Mesodermal cell (in vitro differentiated cells): Measurements from ENCODE around the gene MKNK2.
"Not testable (repeated sequence)": the region's sequence is repeated elsewhere in the genome, so short reads cannot be mapped to it uniquely, and the experiment has no call there.

Experiments
- H3K27ac ChIP-seq: 2 replicates; pipeline ENCODE4 v1.7.0; 2013; ENCODE audit warnings: mild to moderate bottlenecking, low read depth, low read length, moderate library complexity; ENCODE audit not compliant: severe bottlenecking
- H3K36me3 ChIP-seq: 2 replicates; pipeline ENCODE4 v1.7.1; 2013; ENCODE audit warnings: mild to moderate bottlenecking, low read length, moderate library complexity; ENCODE audit not compliant: control insufficient read depth, insufficient read depth
- H3K4me1 ChIP-seq: one replicate; pipeline ENCODE4 v1.7.1; 2013; ENCODE audit warnings: mild to moderate bottlenecking, low read length; ENCODE audit not compliant: insufficient read depth, control insufficient read depth, poor library complexity, severe bottlenecking
- H3K4me3 ChIP-seq: 2 replicates; pipeline ENCODE4 v1.7.0; 2013; ENCODE audit warnings: low read length, control low read depth, mild to moderate bottlenecking; ENCODE audit not compliant: insufficient read depth, poor library complexity, severe bottlenecking; ENCODE audit errors: extremely low read depth
- H3K9me3 ChIP-seq: 2 replicates; pipeline ENCODE4 v1.7.1; 2013; ENCODE audit warnings: mild to moderate bottlenecking, low read length, moderate library complexity; ENCODE audit not compliant: control insufficient read depth
- WGBS, 2 experiments: methylation state at CpG; one replicate each; pipeline ENCODE4 v1.1.5; 2013; ENCODE audit warnings: missing lambda C conversion rate in 2 of 2; ENCODE audit not compliant: insufficient coverage in 2 of 2; 5-methylcytosine and 5-hydroxymethylcytosine counted together

The MKNK2 gene

DNA sequence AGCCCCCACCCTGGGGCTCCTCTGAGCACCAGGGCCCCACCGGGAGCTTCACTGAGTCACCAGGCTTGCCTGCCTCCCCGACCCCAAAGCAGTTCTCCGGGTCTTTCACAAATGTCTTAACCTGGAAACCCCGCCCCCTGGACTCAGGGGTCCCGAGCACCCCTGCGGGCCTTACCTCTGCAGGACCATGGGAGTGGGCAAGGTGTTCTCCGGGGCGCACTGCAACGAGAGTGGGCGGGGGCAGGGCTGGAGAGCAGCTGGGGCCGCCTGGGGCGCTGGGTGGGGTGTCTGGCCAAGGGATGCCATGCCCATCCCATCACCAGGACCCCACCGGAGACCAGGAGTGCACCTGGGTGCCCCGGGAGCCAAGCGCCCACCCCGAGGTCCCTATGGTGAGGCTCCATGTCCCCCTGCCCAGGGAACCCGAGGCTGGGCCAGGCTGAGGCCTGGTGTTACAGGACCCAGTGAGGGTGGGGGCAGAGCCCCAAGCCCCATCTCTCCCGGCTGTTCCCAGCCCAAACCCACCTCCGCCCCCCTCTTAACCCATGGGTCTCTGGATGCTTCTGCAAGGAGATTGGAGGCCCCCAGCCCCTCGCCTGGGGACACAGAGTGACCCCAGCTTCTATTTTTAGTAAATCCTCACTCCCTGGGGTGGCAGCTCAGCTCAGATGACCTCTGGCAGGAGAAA, 10.9 kb downstream of the MKNK2 start:
- WGBS, 2 experiments = 94 to 97% methylated on average over 16 to 19 of the region's 20 CpGs
- Histone ChIP-seq H3K9me3 (peaks cover 8% of the 10 kb centered on the region), H3K4me3 (no peak overlapping the region), H3K4me1 (peaks cover 14% of the 10 kb centered on the region), H3K27ac (no peak overlapping the region), H3K36me3 (peaks cover 43% of the 10 kb centered on the region)

DNA sequence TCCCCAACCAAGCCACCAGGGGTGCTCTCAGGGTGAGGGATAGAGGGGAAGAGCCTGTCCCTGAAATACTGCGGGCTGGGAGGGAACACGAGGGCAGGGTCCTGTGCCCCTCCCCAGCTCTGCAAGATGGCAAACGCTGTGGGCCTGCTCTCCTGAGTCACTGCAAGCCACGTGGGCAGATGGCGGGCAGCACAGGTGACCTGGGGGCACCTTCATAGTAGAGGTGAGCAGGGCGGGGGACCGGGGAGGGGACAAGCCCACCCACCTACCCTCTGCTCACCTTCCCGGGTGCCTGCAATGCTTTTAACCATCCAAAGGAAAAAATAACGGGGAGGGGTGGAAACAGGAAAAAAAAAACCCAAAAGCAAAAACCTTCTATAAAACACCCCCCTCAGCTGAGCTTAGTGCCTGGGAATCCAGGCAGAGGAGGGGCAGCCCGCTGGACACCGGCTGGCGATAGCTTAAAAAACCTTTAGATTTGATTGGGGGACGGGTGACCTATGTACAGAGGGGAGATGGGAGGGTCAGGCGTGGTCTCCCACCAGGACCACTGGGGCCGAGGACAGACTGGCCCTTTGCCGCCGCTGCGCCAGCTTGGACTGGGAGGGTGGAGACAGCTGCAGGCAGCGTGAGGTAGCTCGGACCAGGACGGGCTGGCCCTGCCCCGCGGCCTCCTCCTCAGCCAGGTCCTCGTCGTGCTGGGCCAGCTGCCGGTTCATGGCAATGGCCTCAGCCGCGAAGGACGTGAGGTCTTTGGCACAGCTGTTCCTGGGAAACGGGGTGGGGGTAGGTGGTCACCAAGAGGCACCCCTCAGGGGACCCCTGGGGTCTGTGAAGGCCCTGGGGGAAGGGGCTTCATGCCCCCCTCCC, 11.7 kb downstream of the MKNK2 start:
- Histone ChIP-seq H3K4me1 (peaks cover 14% of the 10 kb centered on the region), H3K9me3 (peaks cover 9% of the 10 kb centered on the region), H3K27ac (no peak overlapping the region), H3K36me3 (peaks cover 43% of the 10 kb centered on the region), H3K4me3 (no peak overlapping the region)
- 96 to 98% methylated on average over 13 to 20 of the region's 30 CpGs for WGBS, 2 experiments

DNA sequence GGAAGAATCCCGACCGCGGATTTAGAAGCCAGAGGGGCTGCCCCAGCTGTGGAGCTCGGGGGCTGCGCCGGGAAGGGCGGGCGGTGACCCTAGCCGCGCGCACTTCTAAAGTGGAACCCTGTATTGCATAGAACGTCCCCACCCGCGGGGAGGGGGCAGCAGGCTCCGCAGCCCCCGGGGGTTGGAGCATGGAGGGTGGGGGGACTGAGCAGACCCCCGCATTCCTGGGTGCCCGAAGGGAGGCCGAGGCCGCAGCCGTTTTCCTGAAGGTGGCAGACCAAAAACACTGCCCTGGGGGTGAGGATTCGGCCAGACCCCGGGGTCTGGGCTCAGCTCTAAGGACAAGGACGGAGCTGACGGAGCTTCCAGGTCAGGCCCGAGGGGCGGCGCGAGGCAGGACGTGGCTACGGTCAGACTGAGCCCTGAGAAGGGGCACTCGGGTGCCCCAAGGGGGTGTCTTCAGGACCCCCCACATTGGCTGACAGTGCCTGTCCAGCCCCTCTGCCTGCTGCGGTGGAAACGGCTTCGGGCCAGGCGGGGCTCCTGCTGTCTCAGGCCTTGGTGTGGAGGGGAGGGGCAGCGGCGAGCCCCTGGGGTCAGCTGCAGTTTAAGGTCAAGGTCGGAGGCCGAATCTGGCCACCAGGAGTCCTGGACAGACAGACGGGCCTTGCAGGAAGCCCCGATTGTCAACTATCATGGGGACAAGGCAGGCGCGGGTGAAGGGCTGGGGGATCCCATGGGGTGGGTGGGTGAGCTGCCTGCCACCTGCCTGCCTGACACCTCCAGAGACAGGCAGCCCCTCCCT, 12.6 kb downstream of the MKNK2 start:
- Histone ChIP-seq H3K4me1 (peaks cover 14% of the 10 kb centered on the region), H3K36me3 (peaks cover 43% of the 10 kb centered on the region), H3K4me3 (no peak overlapping the region), H3K27ac (no peak overlapping the region), H3K9me3 (peaks cover 9% of the 10 kb centered on the region)
- 96% methylated on average over 35 to 40 of the region's 44 CpGs for WGBS, 2 experiments

DNA sequence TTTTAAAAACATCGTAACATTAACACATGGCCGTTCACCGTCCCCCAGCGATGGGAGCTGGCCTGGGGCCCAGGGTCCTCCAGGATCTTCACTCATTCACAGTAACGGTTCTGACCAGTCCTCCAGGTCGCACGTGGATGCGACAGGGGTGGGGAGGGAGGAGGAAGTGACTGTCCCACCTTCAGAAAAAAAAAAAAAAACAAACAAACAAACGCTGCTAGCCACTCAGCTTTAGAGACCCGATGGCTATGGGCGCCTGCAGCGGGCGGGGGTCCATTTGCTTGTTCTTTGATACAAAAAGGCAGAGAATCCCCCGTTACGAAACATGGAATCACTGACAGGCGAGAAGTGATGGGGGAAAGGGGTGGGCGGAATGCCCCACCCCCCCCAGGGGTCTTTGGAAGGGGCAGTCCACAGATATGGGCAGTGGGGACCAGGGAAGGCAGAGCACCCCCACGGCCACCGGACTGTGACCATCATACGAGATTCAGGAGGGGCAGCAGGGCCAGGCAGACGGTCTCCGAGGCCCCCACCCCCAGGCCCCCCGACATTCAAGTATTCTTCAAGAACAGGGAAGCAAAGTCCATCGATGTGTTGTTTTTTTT, 13.3 kb downstream of the MKNK2 start:
- peaks cover 14% of the 10 kb centered on the region for H3K4me1 ChIP-seq
- H3K4me3 ChIP-seq = no peak overlapping the region
- H3K36me3 ChIP-seq = peaks cover 40% of the 10 kb centered on the region
- peaks cover 9% of the 10 kb centered on the region for H3K9me3 ChIP-seq
- no peak overlapping the region for H3K27ac ChIP-seq
- 94 to 97% methylated on average over 11 to 13 of the region's 24 CpGs for WGBS, 2 experiments

DNA sequence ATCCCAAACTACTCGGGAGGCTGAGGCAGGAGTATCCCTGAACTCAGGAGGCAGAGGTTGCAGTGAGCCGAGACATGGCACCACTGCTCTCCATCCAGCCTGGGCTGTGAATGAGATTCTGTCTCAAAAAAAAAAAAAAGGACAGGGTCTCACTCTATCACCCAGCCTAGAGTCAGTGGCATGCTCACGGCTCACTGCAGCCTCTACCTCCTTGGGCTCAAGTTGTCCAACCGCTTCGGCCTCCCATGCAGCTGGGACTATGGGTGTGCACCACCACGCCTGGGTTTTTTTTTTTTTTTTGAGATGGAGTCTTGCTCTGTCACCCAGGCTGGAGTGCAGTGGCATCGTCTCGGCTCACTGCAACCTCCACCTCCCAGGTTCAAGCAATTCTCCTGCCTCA, 14.6 kb downstream of the MKNK2 start:
- WGBS, 2 experiments = 90 to 98% methylated on average over 2 to 6 of the region's 8 CpGs
- Histone ChIP-seq H3K4me1 (peaks cover 8% of the 10 kb centered on the region), H3K36me3 (peaks cover 31% of the 10 kb centered on the region), H3K4me3 (no peak overlapping the region), H3K9me3 (peaks cover 9% of the 10 kb centered on the region), H3K27ac (no peak overlapping the region)

DNA sequence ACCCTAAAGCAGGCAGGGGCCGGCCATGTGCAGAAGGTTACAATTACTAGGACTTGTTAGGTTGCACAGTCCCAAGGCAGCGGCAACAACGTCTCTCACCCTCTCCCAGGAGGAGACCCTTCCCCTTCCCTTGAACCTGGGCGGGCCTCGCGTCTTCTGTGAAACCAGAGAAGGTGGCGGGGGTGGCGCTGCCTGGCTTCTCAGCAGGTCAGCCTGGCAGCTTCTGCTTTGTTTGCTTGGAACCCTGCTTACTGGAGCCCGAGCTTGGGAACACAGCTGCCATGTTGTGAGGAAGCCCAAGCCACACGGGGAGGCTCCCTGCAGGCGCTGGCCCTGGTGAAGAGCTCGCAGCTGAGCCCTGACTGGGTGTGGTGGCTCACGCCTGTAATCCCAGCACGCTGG, 15.5 kb downstream of the MKNK2 start:
- Histone ChIP-seq H3K36me3 (peaks cover 22% of the 10 kb centered on the region), H3K9me3 (peaks cover 9% of the 10 kb centered on the region), H3K4me1 (peaks cover 8% of the 10 kb centered on the region), H3K4me3 (no peak overlapping the region), H3K27ac (no peak overlapping the region)
- 87 to 91% methylated on average over 11 to 14 of the region's 14 CpGs for WGBS, 2 experiments

DNA sequence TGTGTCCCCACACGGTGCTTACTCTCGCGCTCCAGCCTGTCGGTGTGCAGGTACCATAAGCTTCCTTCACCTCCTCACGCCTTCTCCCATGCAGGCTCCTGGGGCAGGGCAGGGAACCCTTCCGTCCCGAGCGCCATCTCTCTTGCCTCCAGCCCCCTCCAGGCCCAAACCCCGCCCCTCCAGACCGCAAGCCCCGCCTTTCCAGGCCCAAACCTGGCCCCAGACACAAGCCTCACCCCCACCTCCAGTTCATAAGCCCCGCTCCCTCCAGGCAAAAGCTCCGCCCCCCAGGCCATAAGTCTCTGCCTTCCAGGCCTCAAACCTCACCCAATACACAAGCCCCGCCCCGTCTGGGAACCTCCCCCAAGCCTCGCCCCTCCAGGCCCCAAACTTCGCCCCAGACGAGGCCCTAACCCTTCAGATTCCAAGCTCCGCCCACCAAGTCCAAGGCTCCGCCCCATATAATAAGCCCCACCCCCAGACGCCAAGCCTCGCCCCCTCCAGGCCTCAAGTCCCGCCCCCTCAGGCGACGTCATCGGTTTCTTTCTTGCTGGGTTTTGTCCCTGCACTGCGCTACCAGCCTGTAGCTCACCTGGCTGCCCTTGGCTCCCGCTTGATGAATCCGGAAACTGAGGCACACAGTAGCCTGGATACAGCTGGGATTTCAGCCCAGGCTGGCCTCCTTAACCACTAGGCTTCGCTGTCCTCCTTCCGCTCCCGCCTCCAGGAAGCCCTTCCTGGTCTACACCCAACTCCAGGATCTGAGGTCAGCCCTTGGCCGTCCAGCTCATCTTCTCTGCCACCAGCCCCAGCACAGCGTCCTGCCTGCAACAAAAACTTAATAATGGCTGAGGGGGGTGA, 16.1 kb downstream of the MKNK2 start:
- Histone ChIP-seq H3K4me1 (peaks cover 8% of the 10 kb centered on the region), H3K27ac (no peak overlapping the region), H3K36me3 (peaks cover 16% of the 10 kb centered on the region), H3K4me3 (no peak overlapping the region), H3K9me3 (peaks cover 9% of the 10 kb centered on the region)
- 82 to 84% methylated on average over 26 to 27 of the region's 34 CpGs for WGBS, 2 experiments

DNA sequence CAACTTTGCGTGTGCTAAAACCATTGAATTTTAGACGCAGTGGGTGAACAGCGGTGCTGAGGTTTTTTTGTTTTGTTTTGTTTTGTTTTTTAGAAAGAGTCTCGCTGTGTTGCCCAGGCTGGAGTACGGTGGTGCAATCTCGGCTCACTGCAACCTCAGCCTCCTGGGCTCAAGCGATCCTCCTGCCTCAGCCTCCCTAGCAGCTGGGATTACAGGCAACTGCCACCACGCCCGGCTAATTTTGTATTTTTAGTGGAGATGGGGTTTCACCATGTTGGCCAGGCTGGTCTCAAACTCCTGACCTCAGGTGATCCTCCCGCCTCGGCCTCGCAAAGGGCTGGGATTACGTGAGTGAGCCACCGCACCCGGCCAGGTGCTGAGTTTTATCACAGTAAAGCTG, 16.8 kb downstream of the MKNK2 start:
- 90 to 96% methylated on average over 11 to 15 of the region's 15 CpGs for WGBS, 2 experiments
- not testable (repeated sequence) for H3K4me3 ChIP-seq, H3K27ac ChIP-seq, H3K36me3 ChIP-seq, H3K9me3 ChIP-seq, H3K4me1 ChIP-seq

DNA sequence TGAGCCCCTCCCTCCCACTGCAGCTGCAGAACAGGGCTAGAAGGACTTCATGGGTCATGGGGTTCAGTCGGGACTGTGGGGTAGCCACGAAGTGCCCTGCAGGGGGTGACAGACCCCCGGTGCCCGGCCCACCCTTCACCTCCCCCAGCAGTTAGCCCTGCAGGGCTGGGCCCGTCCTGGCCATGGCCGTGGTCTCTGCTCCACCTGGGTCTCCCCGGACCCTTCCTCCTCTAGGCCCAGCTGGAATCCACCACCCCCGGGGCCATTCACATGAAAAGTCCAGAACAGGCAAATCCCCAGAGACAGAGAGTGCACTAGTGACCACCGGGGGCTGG, 17.3 kb downstream of the MKNK2 start:
- Histone ChIP-seq H3K4me3 (no peak overlapping the region), H3K36me3 (peaks cover 6% of the 10 kb centered on the region), H3K4me1 (peaks cover 8% of the 10 kb centered on the region), H3K9me3 (peaks cover 9% of the 10 kb centered on the region), H3K27ac (no peak overlapping the region)
- WGBS, 2 experiments = 72 to 83% methylated on average over 5 to 6 of the region's 9 CpGs
